Suprapubic skin (tissue), 4 donors: ENCODE measurements around the gene TAF1B.

ENCODE experiments used
- CTCF ChIP-seq, 2 donors: fragments of 200-600 bp in 1 of 2; fragments of 450-650 bp in 1 of 2; sonication (generic) in 1 of 2; IDR thresholded peaks; one replicate each; pipeline ENCODE4 v1.5.1; 2016 to 2019; ENCODE audit warnings: antibody characterized with exemption in 2 of 2, mild to moderate bottlenecking in 1 of 2, moderate library complexity in 1 of 2
- EP300 ChIP-seq: sonication (generic); formaldehyde crosslinking; IDR thresholded peaks from one replicate; pipeline ENCODE4 v1.6.1; 2017; ENCODE audit warnings: antibody characterized with exemption
- POLR2AphosphoS5 ChIP-seq, 3 donors: sonication (generic); formaldehyde crosslinking; IDR thresholded peaks; one replicate each; pipeline ENCODE4 v1.6.1; 2017; ENCODE audit warnings: antibody characterized with exemption in 3 of 3

DNA sequence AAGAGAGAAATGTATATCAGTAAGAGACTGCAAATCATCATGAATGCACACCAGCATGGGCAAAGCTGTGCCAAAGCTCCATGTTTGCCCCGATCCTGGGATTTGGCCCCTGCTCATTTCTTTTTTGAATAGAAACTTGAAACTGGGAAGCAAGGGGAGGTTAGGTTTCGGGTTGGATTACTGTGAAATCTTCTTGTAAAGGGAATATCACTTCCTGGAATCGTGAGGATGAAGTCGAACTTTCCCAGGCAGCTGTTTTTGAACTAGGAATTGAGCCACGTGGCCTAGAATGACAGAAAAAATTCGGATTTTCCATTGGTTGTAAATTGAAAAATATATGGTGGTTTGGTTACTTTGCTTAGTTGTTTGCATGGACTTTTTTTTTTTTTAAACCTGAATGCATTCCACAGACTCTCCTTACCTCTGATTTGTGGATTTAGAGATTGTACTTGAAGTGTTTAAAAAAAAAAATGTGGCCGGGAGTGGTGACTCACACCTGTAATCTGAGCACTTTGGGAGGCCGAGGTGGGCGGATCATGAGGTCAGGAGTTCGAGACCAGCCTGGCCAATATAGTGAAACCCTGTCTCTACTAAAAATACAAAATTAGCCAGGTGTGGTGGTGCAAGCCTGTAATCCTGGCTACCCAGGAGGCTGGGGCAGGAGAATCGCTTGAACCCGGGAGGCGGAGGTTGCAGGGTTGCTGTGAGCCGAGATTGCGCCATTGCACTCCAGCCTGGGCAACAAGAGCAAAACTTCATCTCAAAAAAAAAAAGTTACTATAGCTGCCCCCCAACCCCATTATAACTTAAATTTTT, 140.3 kb downstream of the TAF1B start:
- TF ChIP-seq POLR2AphosphoS5 (IDR thresholded peaks at IDR 0.05): no peak
- no peak for TF ChIP-seq EP300
- TF ChIP-seq CTCF (IDR thresholded peaks at IDR 0.05): no peak
